A549 (cell line): ENCODE results near the gene EEIG1. TPM values are rescaled to one million over a fixed set of nuclear protein-coding genes. Genes with fewer than 3 reads are reported as not detected.

Experiments
- ATAC-seq, 2 experiments: fragments of 200-7000 bp in 1 of 2; fragments of >200 bp in 1 of 2; cut with Nextera tagmentation in 1 of 2; cut with Tn5 transposase in 1 of 2; 3 replicates each; pipeline versions ENCODE4 v1.8.0 to v1.9.1; 2018 to 2020; ENCODE audit warnings: mild to moderate bottlenecking in 1 of 2, moderate library complexity in 1 of 2
- CTCF ChIA-PET: fragments of 300-600 bp; sonication (Branson Sonifier 250); formaldehyde crosslinking; extraction: SDS; loops from one replicate; lab custom pipeline; 2021; ENCODE audit warnings: antibody characterized with exemption, inconsistent platforms; lab: Yijun Ruan, JAX
- POLR2A ChIA-PET: fragments of 350-600 bp; formaldehyde crosslinking; extraction: SDS; loops from one replicate; lab custom pipeline; 2021; ENCODE audit warnings: antibody characterized with exemption, inconsistent platforms; lab: Yijun Ruan, JAX
- DNase-seq, 2 experiments: peaks; one replicate each; pipeline versions ENCODE4 v3.0.0 to v3.0.0-alpha.2; 2011 to 2016; ENCODE audit warnings: low read depth in 1 of 2, low spot score in 1 of 2
- FAIRE-seq: peaks from 2 replicates; lab custom pipeline; 2011; peaks lifted over from hg19 to GRCh38; lab: Jason Lieb, UNC
- H3K27ac ChIP-seq, 2 experiments: fragments of >200 bp; sonication (Bioruptor Twin); formaldehyde crosslinking; 3 replicates each; pipeline ENCODE4 v1.5.1; 2016 to 2017
- H3K4me1 ChIP-seq: fragments of >200 bp; sonication (Bioruptor Twin); formaldehyde crosslinking; 3 replicates; pipeline ENCODE4 v1.6.1; 2016
- H3K4me2 ChIP-seq: fragments of >200 bp; sonication (Bioruptor Twin); formaldehyde crosslinking; 3 replicates; pipeline ENCODE4 v1.6.1; 2016
- H3K4me3 ChIP-seq: fragments of >200 bp; sonication (Bioruptor Twin); formaldehyde crosslinking; 3 replicates; pipeline ENCODE4 v1.5.1; 2016
- H3K9me3 ChIP-seq: fragments of >200 bp; sonication (Bioruptor Twin); formaldehyde crosslinking; 3 replicates; pipeline ENCODE4 v1.6.1; 2016
- EHF ChIP-seq: fragments of 250-450 bp; sonication (Bioruptor Pico); IDR thresholded peaks from 2 replicates; pipeline ENCODE4 v1.5.0; 2020; ENCODE audit warnings: mild to moderate bottlenecking
- EHMT2 ChIP-seq: fragments of 200-600 bp; sonication (generic); IDR thresholded peaks from 2 replicates; pipeline ENCODE4 v1.6.1; 2016; ENCODE audit warnings: antibody characterized with exemption, low read depth, mild to moderate bottlenecking, moderate library complexity
- FOXS1 ChIP-seq: fragments of 250-450 bp; sonication (Bioruptor Pico); IDR thresholded peaks from 2 replicates; pipeline ENCODE4 v1.5.0; 2020; ENCODE audit warnings: mild to moderate bottlenecking, moderate library complexity
- HOXA7 ChIP-seq: fragments of 250-450 bp; sonication (Bioruptor Pico); IDR thresholded peaks from 2 replicates; pipeline ENCODE4 v1.5.0; 2020; ENCODE audit warnings: mild to moderate bottlenecking, moderate library complexity
- JUNB ChIP-seq: fragments of >200 bp; sonication (Bioruptor Twin); formaldehyde crosslinking; IDR thresholded peaks from 2 replicates; pipeline ENCODE4 v1.6.1; 2016
- KDM1A ChIP-seq: fragments of 200-600 bp; sonication (generic); IDR thresholded peaks from 2 replicates; pipeline ENCODE4 v1.6.1; 2016; ENCODE audit warnings: low read depth, mild to moderate bottlenecking
- NPAS2 ChIP-seq: fragments of 250-450 bp; sonication (Bioruptor Pico); IDR thresholded peaks from 2 replicates; pipeline ENCODE4 v1.8.0; 2022; ENCODE audit warnings: mild to moderate bottlenecking, moderate library complexity, borderline replicate concordance
- SREBF2 ChIP-seq: fragments of 450-650 bp; IDR thresholded peaks from 2 replicates; pipeline ENCODE4 v1.6.1; 2014; ENCODE audit warnings: mild to moderate bottlenecking, moderate library complexity
- ZFP36 ChIP-seq: fragments of 450-650 bp; IDR thresholded peaks from 2 replicates; pipeline ENCODE4 v1.6.1; 2014; ENCODE audit warnings: borderline replicate concordance; ENCODE audit not compliant: partially characterized antibody
- WGBS: methylation state at CpG from one replicate; pipeline ENCODE4 v1.1.6; 2017; ENCODE audit errors: missing lambda C conversion rate; 5-methylcytosine and 5-hydroxymethylcytosine counted together
- polyA plus RNA-seq, 4 experiments: library from polyadenylated mRNA; depleted of rRNA in 3 of 4; stranded (reverse); fragments of >200 nt; fragmentation: RNase III in 1 of 4; extraction: RNeasy Plus Mini Kit Qiagen cat#74134 plus additional on column Dnase treatment in 1 of 4; gene quantifications; 2 replicates in 3 of 4; 3 replicates in 1 of 4; pipeline ENCODE4 v1.2.3, GENCODE V29; 2011 to 2017
- TF ChIP-seq, protein P1 (sequence below): IDR thresholded peaks from 2 replicates; pipeline ENCODE4 v1.6.1; 2012; ENCODE audit warnings: low read depth, borderline replicate concordance
- TF ChIP-seq, protein P2 (sequence below): fragments of >200 bp; sonication (Bioruptor Twin); formaldehyde crosslinking; IDR thresholded peaks from 3 replicates; pipeline ENCODE4 v1.6.1; 2016
- TF ChIP-seq, protein P3 (sequence below): fragments of >200 bp; sonication (Bioruptor Twin); formaldehyde crosslinking; IDR thresholded peaks from 2 replicates; pipeline ENCODE4 v1.6.1; 2016
- TF ChIP-seq, protein P4 (sequence below): fragments of 200-600 bp; sonication (generic); IDR thresholded peaks from 2 replicates; pipeline ENCODE4 v1.6.1; 2016; ENCODE audit warnings: antibody characterized with exemption, mild to moderate bottlenecking, moderate library complexity
- TF ChIP-seq, protein P5 (sequence below): fragments of 250-450 bp; sonication (Bioruptor Pico); IDR thresholded peaks from 2 replicates; pipeline ENCODE4 v1.5.0; 2021; ENCODE audit warnings: mild to moderate bottlenecking, moderate library complexity, borderline replicate concordance
- TF ChIP-seq, protein P6 (sequence below): IDR thresholded peaks from 2 replicates; pipeline ENCODE4 v1.6.1; 2012

EEIG1 gene
- polyA plus RNA-seq, 2 of the 4 experiments (the other 2 are of a cell fraction): 30.3 to 33.0 TPM

DNA sequence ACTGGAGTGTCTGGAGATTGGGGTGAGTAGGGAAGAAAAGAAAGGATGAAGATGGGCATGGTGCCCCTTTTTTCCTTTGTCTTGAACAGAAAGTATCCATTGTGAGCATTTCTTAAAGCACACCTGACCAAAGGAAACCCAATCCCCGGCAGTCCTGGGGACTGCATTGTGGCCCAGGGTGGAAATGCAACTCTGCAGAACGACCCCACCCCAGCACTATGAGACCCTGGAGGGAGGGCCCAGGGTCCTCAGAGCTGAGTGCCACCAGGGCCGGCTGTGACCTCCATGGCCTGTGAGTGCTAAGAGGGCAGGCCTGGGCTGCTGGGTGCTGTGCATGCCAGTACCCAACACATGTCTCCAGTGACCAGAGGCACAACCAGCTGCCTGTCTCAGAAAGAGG, 18.5 kb downstream of the EEIG1 start:
- ChIA-PET POLR2A (interaction anchor here (1.1 kb wide), 1 partner anchor 44 kb away, joined by 4 read pairs; no protein-coding TSS in a partner anchor), CTCF (interaction anchor here (0.9 to 35.7 kb wide), 5 partner anchors 14 to 228 kb away, joined by 3 to 827 read pairs (median 9); partner anchors contain the start of genes DPM2 and TOR2A)
- no peak for DNase-seq
- no peaks in the 10 kb centered on the region for H3K9me3 ChIP-seq
- ATAC-seq: no peak
- H3K4me1 ChIP-seq: peaks cover 66% of the 10 kb centered on the region
- peak overlapping the region; percentile 89 to 98 for H3K27ac ChIP-seq
- no peak overlapping the region for H3K4me3 ChIP-seq
- 44% methylated on average over 2 of the region's 3 CpGs for WGBS
- H3K4me2 ChIP-seq: no peak overlapping the region
- TF ChIP-seq, protein P1, sequence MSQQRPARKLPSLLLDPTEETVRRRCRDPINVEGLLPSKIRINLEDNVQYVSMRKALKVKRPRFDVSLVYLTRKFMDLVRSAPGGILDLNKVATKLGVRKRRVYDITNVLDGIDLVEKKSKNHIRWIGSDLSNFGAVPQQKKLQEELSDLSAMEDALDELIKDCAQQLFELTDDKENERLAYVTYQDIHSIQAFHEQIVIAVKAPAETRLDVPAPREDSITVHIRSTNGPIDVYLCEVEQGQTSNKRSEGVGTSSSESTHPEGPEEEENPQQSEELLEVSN: no peak
- TF ChIP-seq, protein P2, sequence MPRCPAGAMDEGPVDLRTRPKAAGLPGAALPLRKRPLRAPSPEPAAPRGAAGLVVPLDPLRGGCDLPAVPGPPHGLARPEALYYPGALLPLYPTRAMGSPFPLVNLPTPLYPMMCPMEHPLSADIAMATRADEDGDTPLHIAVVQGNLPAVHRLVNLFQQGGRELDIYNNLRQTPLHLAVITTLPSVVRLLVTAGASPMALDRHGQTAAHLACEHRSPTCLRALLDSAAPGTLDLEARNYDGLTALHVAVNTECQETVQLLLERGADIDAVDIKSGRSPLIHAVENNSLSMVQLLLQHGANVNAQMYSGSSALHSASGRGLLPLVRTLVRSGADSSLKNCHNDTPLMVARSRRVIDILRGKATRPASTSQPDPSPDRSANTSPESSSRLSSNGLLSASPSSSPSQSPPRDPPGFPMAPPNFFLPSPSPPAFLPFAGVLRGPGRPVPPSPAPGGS: no peak
- TF ChIP-seq FOXS1 (no peak), EHMT2 (no peak), HOXA7 (CRISPR knock-in tag) (no peak), ZFP36 (no peak), SREBF2 (no peak), JUNB (no peak), EHF (no peak)
- TF ChIP-seq, protein P3, sequence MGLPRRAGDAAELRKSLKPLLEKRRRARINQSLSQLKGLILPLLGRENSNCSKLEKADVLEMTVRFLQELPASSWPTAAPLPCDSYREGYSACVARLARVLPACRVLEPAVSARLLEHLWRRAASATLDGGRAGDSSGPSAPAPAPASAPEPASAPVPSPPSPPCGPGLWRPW: no peak
- TF ChIP-seq, protein P4, sequence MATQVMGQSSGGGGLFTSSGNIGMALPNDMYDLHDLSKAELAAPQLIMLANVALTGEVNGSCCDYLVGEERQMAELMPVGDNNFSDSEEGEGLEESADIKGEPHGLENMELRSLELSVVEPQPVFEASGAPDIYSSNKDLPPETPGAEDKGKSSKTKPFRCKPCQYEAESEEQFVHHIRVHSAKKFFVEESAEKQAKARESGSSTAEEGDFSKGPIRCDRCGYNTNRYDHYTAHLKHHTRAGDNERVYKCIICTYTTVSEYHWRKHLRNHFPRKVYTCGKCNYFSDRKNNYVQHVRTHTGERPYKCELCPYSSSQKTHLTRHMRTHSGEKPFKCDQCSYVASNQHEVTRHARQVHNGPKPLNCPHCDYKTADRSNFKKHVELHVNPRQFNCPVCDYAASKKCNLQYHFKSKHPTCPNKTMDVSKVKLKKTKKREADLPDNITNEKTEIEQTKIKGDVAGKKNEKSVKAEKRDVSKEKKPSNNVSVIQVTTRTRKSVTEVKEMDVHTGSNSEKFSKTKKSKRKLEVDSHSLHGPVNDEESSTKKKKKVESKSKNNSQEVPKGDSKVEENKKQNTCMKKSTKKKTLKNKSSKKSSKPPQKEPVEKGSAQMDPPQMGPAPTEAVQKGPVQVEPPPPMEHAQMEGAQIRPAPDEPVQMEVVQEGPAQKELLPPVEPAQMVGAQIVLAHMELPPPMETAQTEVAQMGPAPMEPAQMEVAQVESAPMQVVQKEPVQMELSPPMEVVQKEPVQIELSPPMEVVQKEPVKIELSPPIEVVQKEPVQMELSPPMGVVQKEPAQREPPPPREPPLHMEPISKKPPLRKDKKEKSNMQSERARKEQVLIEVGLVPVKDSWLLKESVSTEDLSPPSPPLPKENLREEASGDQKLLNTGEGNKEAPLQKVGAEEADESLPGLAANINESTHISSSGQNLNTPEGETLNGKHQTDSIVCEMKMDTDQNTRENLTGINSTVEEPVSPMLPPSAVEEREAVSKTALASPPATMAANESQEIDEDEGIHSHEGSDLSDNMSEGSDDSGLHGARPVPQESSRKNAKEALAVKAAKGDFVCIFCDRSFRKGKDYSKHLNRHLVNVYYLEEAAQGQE: no peak
- TF ChIP-seq, protein P5, sequence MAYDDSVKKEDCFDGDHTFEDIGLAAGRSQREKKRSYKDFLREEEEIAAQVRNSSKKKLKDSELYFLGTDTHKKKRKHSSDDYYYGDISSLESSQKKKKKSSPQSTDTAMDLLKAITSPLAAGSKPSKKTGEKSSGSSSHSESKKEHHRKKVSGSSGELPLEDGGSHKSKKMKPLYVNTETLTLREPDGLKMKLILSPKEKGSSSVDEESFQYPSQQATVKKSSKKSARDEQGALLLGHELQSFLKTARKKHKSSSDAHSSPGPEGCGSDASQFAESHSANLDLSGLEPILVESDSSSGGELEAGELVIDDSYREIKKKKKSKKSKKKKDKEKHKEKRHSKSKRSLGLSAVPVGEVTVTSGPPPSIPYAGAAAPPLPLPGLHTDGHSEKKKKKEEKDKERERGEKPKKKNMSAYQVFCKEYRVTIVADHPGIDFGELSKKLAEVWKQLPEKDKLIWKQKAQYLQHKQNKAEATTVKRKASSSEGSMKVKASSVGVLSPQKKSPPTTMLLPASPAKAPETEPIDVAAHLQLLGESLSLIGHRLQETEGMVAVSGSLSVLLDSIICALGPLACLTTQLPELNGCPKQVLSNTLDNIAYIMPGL (CRISPR knock-in tag): no peak
- TF ChIP-seq, protein P6, sequence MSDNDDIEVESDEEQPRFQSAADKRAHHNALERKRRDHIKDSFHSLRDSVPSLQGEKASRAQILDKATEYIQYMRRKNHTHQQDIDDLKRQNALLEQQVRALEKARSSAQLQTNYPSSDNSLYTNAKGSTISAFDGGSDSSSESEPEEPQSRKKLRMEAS: no peak
- FAIRE-seq: no peak

DNA sequence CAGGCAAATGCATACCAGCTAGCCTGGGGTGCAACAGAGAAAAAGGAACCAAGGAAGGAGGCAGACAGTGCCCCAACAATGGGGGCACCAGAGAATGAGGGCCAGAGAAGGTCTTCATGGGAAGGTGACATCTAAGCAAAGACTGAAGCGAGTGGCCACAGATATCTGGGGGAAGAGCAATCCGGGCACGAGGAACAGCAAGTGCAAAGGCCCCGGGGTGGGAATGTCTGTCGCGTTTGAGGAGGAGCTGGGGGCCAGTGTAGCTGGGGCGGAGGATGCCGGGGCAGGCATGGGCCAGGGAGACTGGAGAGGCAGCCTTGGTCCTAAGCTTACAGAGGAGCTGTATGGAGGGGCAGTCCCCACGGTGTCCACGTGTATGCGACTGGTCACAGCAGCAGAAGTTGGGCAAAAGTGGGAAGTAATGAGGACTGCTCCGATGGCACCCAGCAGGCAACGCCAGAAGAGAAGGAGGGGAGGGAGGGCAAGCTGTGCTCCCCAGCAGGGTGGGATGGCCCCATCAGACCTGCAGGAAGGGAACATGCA, 19.1 kb downstream of the EEIG1 start:
- peak; percentile 67; the same call in 1 of the 2 replicates for TF ChIP-seq KDM1A
- TF ChIP-seq NPAS2 (CRISPR knock-in tag): no peak
- H3K27ac ChIP-seq: peak overlapping the region in 1 of 2 experiments; percentile 98; a peak in 3 of 6 replicates
- ATAC-seq: no peak
- ChIA-PET POLR2A (interaction anchor here (1.1 kb wide), 1 partner anchor 45 kb away, joined by 4 read pairs; no protein-coding TSS in a partner anchor), CTCF (interaction anchor here (1.1 to 35.7 kb wide), 4 partner anchors 17 to 156 kb away, joined by 5 to 827 read pairs (median 187); partner anchors contain the start of gene DPM2)
- no peak for DNase-seq
- H3K4me1 ChIP-seq: peaks cover 60% of the 10 kb centered on the region
- 93% methylated on average over 13 of the region's 13 CpGs for WGBS
- no peak overlapping the region for H3K4me2 ChIP-seq
- H3K9me3 ChIP-seq: no peaks in the 10 kb centered on the region
- FAIRE-seq: no peak
- no peak overlapping the region for H3K4me3 ChIP-seq
